Stimulated activated CD4-positive, alpha-beta T cell treated with anti-CD3 and anti-CD28 coated beads, TNF-alpha, amount 100 ng/mL, for 24 hours (primary cell): Measurements from ENCODE around the gene SYNE3.

Experiments used
- DNase-seq, 3 experiments: peaks; one replicate each; pipeline ENCODE4 v3.0.0-alpha.2; 2020; ENCODE audit warnings: low read depth in 3 of 3

Gene SYNE3

GRCh38 chr14:95489214-95490137 lies 27.0 kb downstream of the SYNE3 start:
- no peak for DNase-seq

- DNase-seq = no peak
Measured at GRCh38 chr14:95488376-95489213, 27.9 kb downstream of the SYNE3 start.

GRCh38 chr14:95487669-95488084 lies 28.8 kb downstream of the SYNE3 start:
- no peak for DNase-seq

- no peak for DNase-seq
Measured at GRCh38 chr14:95486875-95487668, 29.4 kb downstream of the SYNE3 start.

- DNase-seq = no peak
Measured at GRCh38 chr14:95485222-95485819, 31.1 kb downstream of the SYNE3 start.

GRCh38 chr14:95484296-95484695 lies 32.2 kb downstream of the SYNE3 start:
- DNase-seq = no peak

GRCh38 chr14:95483309-95484165 lies 32.9 kb downstream of the SYNE3 start:
- DNase-seq = no peak

- DNase-seq = no peak
Measured at GRCh38 chr14:95482627-95483308, 33.7 kb downstream of the SYNE3 start.

GRCh38 chr14:95481391-95482022 lies 34.9 kb downstream of the SYNE3 start:
- DNase-seq = no peak

- DNase-seq = no peak
Measured at GRCh38 chr14:95480887-95481226, 35.6 kb downstream of the SYNE3 start.

- DNase-seq = peak in 2 of 3 experiments; percentile 6 to 32
Measured at GRCh38 chr14:95480109-95480886, 36.2 kb downstream of the SYNE3 start.

- no peak for DNase-seq
Measured at GRCh38 chr14:95479494-95479893, 37.0 kb downstream of the SYNE3 start.

GRCh38 chr14:95478818-95479217 lies 37.6 kb downstream of the SYNE3 start:
- DNase-seq = no peak

GRCh38 chr14:95478309-95478708 lies 38.1 kb downstream of the SYNE3 start:
- no peak for DNase-seq

GRCh38 chr14:95477411-95478269 lies 38.8 kb downstream of the SYNE3 start:
- no peak for DNase-seq

GRCh38 chr14:95476747-95477146 lies 39.7 kb downstream of the SYNE3 start:
- DNase-seq = no peak

GRCh38 chr14:95475540-95476240 lies 40.8 kb downstream of the SYNE3 start:
- DNase-seq = no peak
